Measurements from ENCODE around the gene ADAMTS8. TPM values are rescaled to one million over a fixed set of nuclear protein-coding genes. Genes with fewer than 3 reads are reported as not detected.
A peak's percentile ranks its signal among the peaks of the same experiment; 100 is the strongest.

Gene ADAMTS8
- total RNA-seq, 1 donor from 2014 or later, result 39.1 TPM

- H3K36me3 ChIP-seq, result peaks cover 8% of the 10 kb centered on the region
- H3K9me3 ChIP-seq, result no peaks in the 10 kb centered on the region
- H3K27me3 ChIP-seq, result no peaks in the 10 kb centered on the region
- peak overlapping the region; percentile 17 for H3K27ac ChIP-seq
- TF ChIP-seq CTCF (IDR thresholded peaks at IDR 0.05), result no peak
- H3K4me3 ChIP-seq, result no peak overlapping the region
- intact Hi-C loops (cut with DNase I), result no loop called here
- peaks cover 5% of the 10 kb centered on the region for H3K4me1 ChIP-seq
- DNase-seq (no peak), ATAC-seq (no peak)
Measured at GRCh38 chr11:130457623-130458409, 29.4 kb upstream of the ADAMTS8 start.

GRCh38 chr11:130456286-130456685 is 27.9 kb upstream of the ADAMTS8 start:
- no peak for ATAC-seq
- H3K27ac ChIP-seq, result no peak overlapping the region
- H3K4me3 ChIP-seq, result no peak overlapping the region
- intact Hi-C loops (cut with DNase I), result no loop called here
- H3K27me3 ChIP-seq, result no peaks in the 10 kb centered on the region
- TF ChIP-seq CTCF (IDR thresholded peaks at IDR 0.05), result no peak
- peaks cover 5% of the 10 kb centered on the region for H3K4me1 ChIP-seq
- no peak for DNase-seq
- no peaks in the 10 kb centered on the region for H3K36me3 ChIP-seq
- H3K9me3 ChIP-seq, result no peaks in the 10 kb centered on the region

DNA sequence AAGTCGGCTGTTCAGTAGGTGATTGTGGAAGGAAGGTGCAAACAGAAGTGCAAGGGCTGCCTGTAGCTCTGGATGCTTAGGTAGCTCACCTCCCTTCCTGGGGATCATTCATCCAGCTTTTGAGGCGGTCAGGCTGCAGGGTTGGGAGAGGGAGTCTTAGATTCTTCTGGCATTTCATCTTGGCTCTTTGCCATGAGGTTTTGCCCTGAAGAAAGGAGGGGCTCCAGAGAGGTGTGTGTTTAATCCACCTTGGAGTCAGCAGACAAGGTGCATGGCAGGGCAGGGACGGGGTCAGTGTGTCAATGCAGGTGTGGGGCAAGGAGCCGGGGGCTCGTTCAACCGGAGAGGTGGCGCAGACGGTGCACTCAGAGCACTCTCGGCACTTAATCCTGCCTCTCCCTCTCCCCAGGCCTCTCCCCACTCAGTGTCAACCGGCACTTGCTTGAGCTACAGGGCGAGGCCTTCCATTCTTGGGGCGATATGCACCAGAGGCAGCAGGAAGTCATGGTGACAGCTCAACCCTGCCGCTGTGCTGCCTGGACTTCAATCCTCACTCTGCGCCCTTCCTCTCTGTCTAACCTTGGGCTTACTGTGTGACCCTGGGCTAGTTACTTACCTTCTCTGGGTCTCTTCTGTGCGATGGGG is 27.2 kb upstream of the ADAMTS8 start:
- H3K4me1 ChIP-seq, result peaks cover 5% of the 10 kb centered on the region
- H3K36me3 ChIP-seq, result no peaks in the 10 kb centered on the region
- H3K27me3 ChIP-seq, result no peaks in the 10 kb centered on the region
- intact Hi-C loops (cut with DNase I), result no loop called here
- no peak overlapping the region for H3K27ac ChIP-seq
- H3K4me3 ChIP-seq, result no peak overlapping the region
- no peak for DNase-seq
- peak; percentile 60 for ATAC-seq
- no peak for TF ChIP-seq CTCF (IDR thresholded peaks at IDR 0.05)
- H3K9me3 ChIP-seq, result no peaks in the 10 kb centered on the region

DNA sequence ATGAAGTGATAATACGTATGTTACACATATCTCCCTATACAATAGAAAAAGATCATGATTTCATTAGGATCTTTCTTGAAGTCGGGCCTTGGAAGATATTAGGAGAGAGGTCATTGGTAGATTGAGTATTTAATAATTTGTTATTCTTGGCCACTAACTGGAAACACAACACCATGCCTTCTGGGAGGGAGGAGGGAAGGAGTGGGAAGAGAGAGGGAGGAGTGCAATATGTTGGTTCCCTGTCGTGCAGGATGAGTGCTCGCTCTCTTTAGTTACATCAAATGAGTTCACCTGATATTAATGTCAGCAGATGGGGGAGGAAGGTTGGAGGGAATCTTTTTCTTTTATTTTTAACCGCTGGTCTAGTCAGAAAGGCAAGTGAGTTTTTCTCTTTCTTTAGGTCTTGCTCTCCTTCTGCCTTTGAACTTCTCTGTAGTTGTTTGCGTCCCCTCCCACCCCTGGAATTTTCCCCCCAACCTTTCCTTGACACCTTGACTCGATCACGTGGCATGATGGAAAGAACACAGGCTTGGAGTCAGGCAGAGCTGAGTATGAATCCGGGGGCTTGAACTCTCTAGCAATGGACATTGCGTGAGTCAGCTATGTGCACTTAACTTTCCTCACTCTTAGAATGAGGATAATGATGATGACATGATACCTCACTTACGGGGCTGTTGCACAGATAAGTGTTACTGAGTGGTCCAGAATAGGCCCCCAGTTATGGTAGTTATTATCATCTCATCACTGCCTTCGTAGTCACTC is 26.3 kb upstream of the ADAMTS8 start:
- Histone ChIP-seq H3K36me3 (no peaks in the 10 kb centered on the region), H3K9me3 (no peaks in the 10 kb centered on the region), H3K27me3 (peaks cover 8% of the 10 kb centered on the region), H3K4me3 (no peak overlapping the region), H3K4me1 (peaks cover 5% of the 10 kb centered on the region), H3K27ac (no peak overlapping the region)
- DNase-seq (no peak), ATAC-seq (no peak)
- intact Hi-C loops (cut with DNase I), result no loop called here
- TF ChIP-seq CTCF (IDR thresholded peaks at IDR 0.05), result no peak

DNA sequence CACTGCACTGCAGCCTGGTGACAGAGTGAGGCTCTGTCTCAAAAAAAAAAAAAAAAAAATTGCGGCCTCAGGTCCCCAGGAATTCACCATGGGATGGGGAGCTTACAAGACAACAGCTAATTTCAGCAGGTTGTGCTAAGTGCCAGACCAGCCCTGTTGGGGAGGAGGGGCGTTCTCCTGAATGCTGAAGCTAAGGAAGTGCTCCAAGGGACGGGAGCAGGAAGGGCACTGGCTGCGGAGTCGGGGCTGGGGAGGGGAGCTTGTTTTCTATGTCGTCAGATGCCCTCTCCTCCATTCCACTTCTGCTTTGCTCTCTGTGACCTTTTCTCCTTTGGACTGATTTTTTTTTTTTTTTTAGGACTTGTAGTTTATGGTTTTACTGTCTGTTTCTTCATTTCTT is 24.5 kb upstream of the ADAMTS8 start:
- DNase-seq (no peak), ATAC-seq (no peak)
- Histone ChIP-seq H3K27ac (no peak overlapping the region), H3K9me3 (no peaks in the 10 kb centered on the region), H3K36me3 (no peaks in the 10 kb centered on the region), H3K4me3 (no peak overlapping the region), H3K4me1 (peaks cover 5% of the 10 kb centered on the region), H3K27me3 (peaks cover 11% of the 10 kb centered on the region)
- intact Hi-C loops (cut with DNase I), result no loop called here
- no peak for TF ChIP-seq CTCF (IDR thresholded peaks at IDR 0.05)
